Parathyroid adenoma (tissue), 2 donors: ENCODE measurements around the gene SPATA17.

Source experiments
- H2AFZ ChIP-seq: fragments of 300-600 bp; sonication (generic); one replicate; pipeline ENCODE4 v1.7.0; 2017; ENCODE audit warnings: antibody characterized with exemption, mild to moderate bottlenecking
- H3K27ac ChIP-seq: fragments of 300-600 bp; sonication (generic); one replicate; pipeline ENCODE4 v1.7.0; 2017
- H3K27me3 ChIP-seq: fragments of 300-600 bp; sonication (generic); one replicate; pipeline ENCODE4 v1.7.0; 2017; ENCODE audit warnings: low read length; ENCODE audit not compliant: control insufficient read depth, insufficient read depth
- H3K36me3 ChIP-seq: fragments of 300-600 bp; sonication (generic); one replicate; pipeline ENCODE4 v1.7.0; 2017; ENCODE audit warnings: low read length; ENCODE audit not compliant: control insufficient read depth, insufficient read depth
- H3K4me1 ChIP-seq: fragments of 300-600 bp; sonication (generic); one replicate; pipeline ENCODE4 v1.7.0; 2017; ENCODE audit warnings: control low read depth
- H3K4me2 ChIP-seq: fragments of 300-600 bp; sonication (generic); one replicate; pipeline ENCODE4 v1.7.0; 2017; ENCODE audit warnings: low read length
- H3K4me3 ChIP-seq: fragments of 300-600 bp; sonication (generic); one replicate; pipeline ENCODE4 v1.7.0; 2017; ENCODE audit warnings: low read depth, low read length
- H3K79me2 ChIP-seq: fragments of 300-600 bp; sonication (generic); one replicate; pipeline ENCODE4 v1.7.0; 2017; ENCODE audit warnings: control low read depth
- H3K9ac ChIP-seq: fragments of 300-600 bp; sonication (generic); one replicate; pipeline ENCODE4 v1.7.0; 2017; ENCODE audit warnings: mild to moderate bottlenecking
- H3K9me3 ChIP-seq: fragments of 300-600 bp; sonication (generic); one replicate; pipeline ENCODE4 v1.7.0; 2017; ENCODE audit warnings: low read length; ENCODE audit not compliant: control insufficient read depth
- TF ChIP-seq, protein P1 (sequence below): fragments of 300-600 bp; sonication (generic); IDR thresholded peaks from one replicate; pipeline ENCODE4 v1.7.0; 2017; ENCODE audit warnings: antibody characterized with exemption, mild to moderate bottlenecking
- donor health status: primary hyperparathyroidism.

The SPATA17 gene

DNA sequence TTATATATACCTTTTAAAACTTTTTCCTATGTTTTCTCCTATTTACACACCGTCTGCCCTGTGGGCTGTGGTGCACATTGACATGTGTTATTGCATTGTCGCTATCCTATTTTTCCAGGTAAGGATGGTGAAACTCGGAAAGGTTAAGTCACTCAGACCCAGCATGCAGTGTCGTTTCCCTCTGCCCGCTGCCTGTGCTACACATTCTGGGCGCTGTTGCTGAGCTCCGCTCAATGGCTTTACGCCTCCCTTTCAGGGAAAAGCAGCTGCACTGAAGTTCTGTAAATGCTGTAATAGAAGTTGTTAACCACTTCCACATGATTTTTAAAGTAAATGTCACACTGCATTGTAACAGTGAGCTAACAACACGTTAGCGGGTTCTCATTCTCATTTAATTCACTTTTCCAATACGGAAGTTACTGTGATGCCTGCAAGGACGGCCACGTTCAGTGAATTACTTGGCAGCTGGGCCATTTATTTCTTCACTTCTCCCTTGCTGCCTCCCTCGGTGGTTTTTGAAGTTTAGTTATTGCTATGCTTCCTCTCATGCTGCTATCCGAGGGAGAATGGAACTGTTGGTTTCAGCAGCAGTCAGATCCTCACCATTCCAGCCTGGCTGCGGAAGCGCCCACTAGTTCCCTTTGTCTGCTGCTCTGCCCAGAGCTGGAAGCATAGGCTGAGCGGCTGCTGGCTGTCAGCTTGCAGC is 288.7 kb downstream of the SPATA17 start:
- Histone ChIP-seq H3K36me3 (no peaks in the 10 kb centered on the region), H2AFZ (no peak overlapping the region), H3K4me3 (no peak overlapping the region), H3K4me2 (no peak overlapping the region), H3K27ac (no peak overlapping the region), H3K9me3 (no peaks in the 10 kb centered on the region), H3K4me1 (no peaks in the 10 kb centered on the region), H3K9ac (no peak overlapping the region), H3K27me3 (no peaks in the 10 kb centered on the region), H3K79me2 (no peaks in the 10 kb centered on the region)
- TF ChIP-seq, protein P1, sequence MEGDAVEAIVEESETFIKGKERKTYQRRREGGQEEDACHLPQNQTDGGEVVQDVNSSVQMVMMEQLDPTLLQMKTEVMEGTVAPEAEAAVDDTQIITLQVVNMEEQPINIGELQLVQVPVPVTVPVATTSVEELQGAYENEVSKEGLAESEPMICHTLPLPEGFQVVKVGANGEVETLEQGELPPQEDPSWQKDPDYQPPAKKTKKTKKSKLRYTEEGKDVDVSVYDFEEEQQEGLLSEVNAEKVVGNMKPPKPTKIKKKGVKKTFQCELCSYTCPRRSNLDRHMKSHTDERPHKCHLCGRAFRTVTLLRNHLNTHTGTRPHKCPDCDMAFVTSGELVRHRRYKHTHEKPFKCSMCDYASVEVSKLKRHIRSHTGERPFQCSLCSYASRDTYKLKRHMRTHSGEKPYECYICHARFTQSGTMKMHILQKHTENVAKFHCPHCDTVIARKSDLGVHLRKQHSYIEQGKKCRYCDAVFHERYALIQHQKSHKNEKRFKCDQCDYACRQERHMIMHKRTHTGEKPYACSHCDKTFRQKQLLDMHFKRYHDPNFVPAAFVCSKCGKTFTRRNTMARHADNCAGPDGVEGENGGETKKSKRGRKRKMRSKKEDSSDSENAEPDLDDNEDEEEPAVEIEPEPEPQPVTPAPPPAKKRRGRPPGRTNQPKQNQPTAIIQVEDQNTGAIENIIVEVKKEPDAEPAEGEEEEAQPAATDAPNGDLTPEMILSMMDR: no peak
